ENCODE results near the gene PRKCD. TPM values are rescaled to one million over a fixed set of nuclear protein-coding genes. Genes with fewer than 3 reads are reported as not detected.
A peak's percentile ranks its signal among the peaks of the same experiment; 100 is the strongest.

The PRKCD gene
- total and polyA plus RNA-seq, 9 of the 15 experiments (the other 6 are each of a cell fraction or from before 2014, with no cell fraction given), result 2.5 to 19.5 (median 6.1) TPM

GRCh38 chr3:53132347-53132746 is 28.7 kb upstream of the PRKCD start:
- intact Hi-C loops (cut with micrococcal nuclease), result loop anchor here (5.0 kb wide), 1 partner anchor 65 kb away; no protein-coding TSS in a partner anchor
- DNase-seq (ENCODE audit: extremely low read depth in 1 of 4, low spot score in 3 of 4), result no peak
- Histone ChIP-seq H2AFZ (ENCODE audit: low read depth, low read length) (no peak overlapping the region), H3K27ac (ENCODE audit: extremely low read depth, low read depth, low read length) (no peak overlapping the region), H3K4me1 (replicated peaks in 1 of 2; ENCODE audit: control insufficient read depth in 2 of 2, insufficient read depth in 2 of 2, low read length in 2 of 2) (peaks cover 11 to 16% of the 10 kb centered on the region in 2 experiments; a peak in 3 of 5 replicates), H3K9me1 (ENCODE audit: control insufficient read depth, insufficient read depth, low read length) (no peaks in the 10 kb centered on the region), H3K79me2 (ENCODE audit: control insufficient read depth, insufficient read depth, low read length) (peaks cover 11% of the 10 kb centered on the region; the same call in 2 of the 3 replicates), H4K20me1 (replicated peaks; ENCODE audit: control insufficient read depth, insufficient read depth, low read length) (no peaks in the 10 kb centered on the region), H3K4me3 (no peak overlapping the region), H3K36me3 (ENCODE audit: control insufficient read depth, insufficient read depth, low read length) (no peaks in the 10 kb centered on the region), H3K4me2 (ENCODE audit: insufficient read depth, low read length) (no peak overlapping the region), H3K9me3 (replicated peaks; ENCODE audit: control insufficient read depth, insufficient read depth, low read depth, low read length) (no peaks in the 10 kb centered on the region), H3K27me3 (ENCODE audit: control insufficient read depth in 2 of 2, insufficient read depth in 2 of 2, low read length in 2 of 2) (no peaks in the 10 kb centered on the region), H3K9ac (ENCODE audit: insufficient read depth in 1 of 2, low read depth in 2 of 2, low read length in 2 of 2) (no peak overlapping the region)
- in situ Hi-C loops (cut with MboI), result no loop called here
- WGBS (ENCODE audit: insufficient coverage, low coverage, missing lambda C conversion rate), result 41% methylated on average over 5 of the region's 5 CpGs
- TF ChIP-seq ZNF316 (IDR thresholded peaks at IDR 0.05) (peak; percentile 46), ZNF3 (CRISPR knock-in tag; IDR thresholded peaks at IDR 0.05) (no peak)
- ATAC-seq, result no peak
- ChIA-PET CTCF (ENCODE audit: low intra/inter-chr PET ratio) (no interaction called here), POLR2A (interaction anchor here (0.6 kb wide), 1 partner anchor 748 kb away, joined by 3 read pairs; no protein-coding TSS in a partner anchor)
- FAIRE-seq, result no peak
- no TSS peak for BruUV-seq (replicated peaks)

DNA sequence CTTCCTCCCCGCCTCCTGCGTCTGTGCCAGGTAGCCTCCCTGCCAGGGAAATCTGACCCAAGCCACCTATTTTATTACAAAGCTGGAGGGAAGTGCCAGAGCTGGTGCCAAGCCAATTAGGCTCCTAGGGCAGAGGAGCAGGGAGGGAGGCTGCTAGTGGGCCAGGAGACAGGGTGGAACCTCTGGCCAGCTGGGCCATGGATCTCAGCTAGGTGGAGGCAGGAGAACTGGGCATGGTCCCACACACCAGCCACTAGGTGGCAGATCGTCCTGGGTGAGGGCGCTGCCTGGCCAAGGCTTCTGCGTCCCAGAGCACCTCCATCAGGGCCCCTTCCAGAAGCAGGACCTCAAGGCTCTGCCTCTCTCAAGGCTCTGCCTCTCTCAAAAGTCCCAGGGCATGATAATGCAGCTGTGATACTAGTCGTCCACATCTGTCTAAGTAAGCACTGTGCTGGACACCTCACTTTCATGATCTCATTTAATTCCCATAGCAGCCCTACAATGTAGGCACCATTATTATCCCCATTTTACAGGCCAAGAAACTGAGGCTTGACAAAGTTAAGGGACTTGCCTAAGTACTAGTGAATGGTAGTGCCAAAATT is 26.3 kb upstream of the PRKCD start:
- Histone ChIP-seq H3K36me3 (ENCODE audit: control insufficient read depth, insufficient read depth, low read length) (no peaks in the 10 kb centered on the region), H3K27ac (ENCODE audit: extremely low read depth, low read depth, low read length) (no peak overlapping the region), H3K79me2 (ENCODE audit: control insufficient read depth, insufficient read depth, low read length) (peaks cover 5% of the 10 kb centered on the region; the same call in 2 of the 3 replicates), H3K9me3 (replicated peaks; ENCODE audit: control insufficient read depth, insufficient read depth, low read depth, low read length) (no peaks in the 10 kb centered on the region), H4K20me1 (replicated peaks; ENCODE audit: control insufficient read depth, insufficient read depth, low read length) (no peaks in the 10 kb centered on the region), H2AFZ (ENCODE audit: low read depth, low read length) (no peak overlapping the region), H3K9me1 (ENCODE audit: control insufficient read depth, insufficient read depth, low read length) (no peaks in the 10 kb centered on the region), H3K9ac (ENCODE audit: insufficient read depth in 1 of 2, low read depth in 2 of 2, low read length in 2 of 2) (peak overlapping the region in 1 of 2 experiments; percentile 46; a peak in 1 of 4 replicates), H3K4me2 (ENCODE audit: insufficient read depth, low read length) (no peak overlapping the region), H3K4me3 (no peak overlapping the region), H3K27me3 (ENCODE audit: control insufficient read depth in 2 of 2, insufficient read depth in 2 of 2, low read length in 2 of 2) (no peaks in the 10 kb centered on the region), H3K4me1 (replicated peaks in 1 of 2; ENCODE audit: control insufficient read depth in 2 of 2, insufficient read depth in 2 of 2, low read length in 2 of 2) (peaks cover 7 to 12% of the 10 kb centered on the region in 2 experiments; a peak in 4 of 5 replicates)
- FAIRE-seq (no peak), ATAC-seq (peak; percentile 45), DNase-seq (ENCODE audit: extremely low read depth in 1 of 4, low spot score in 3 of 4) (peak; percentile 41 to 48 (median 44))
- intact Hi-C loops (cut with micrococcal nuclease) (loop anchor here (5.0 kb wide), 1 partner anchor 63 kb away; no protein-coding TSS in a partner anchor), in situ Hi-C loops (cut with MboI) (no loop called here)
- ChIA-PET CTCF (ENCODE audit: low intra/inter-chr PET ratio) (interaction anchor here (0.7 kb wide), 1 partner anchor 20 kb away, joined by 5 read pairs; no protein-coding TSS in a partner anchor), POLR2A (interaction anchor here (1.0 kb wide), 1 partner anchor 99 kb away, joined by 4 read pairs; no protein-coding TSS in a partner anchor)
- BruUV-seq (replicated peaks), result no TSS peak
- 10% methylated on average over 4 of the region's 6 CpGs for WGBS (ENCODE audit: insufficient coverage, low coverage, missing lambda C conversion rate)
- TF ChIP-seq, protein P1, sequence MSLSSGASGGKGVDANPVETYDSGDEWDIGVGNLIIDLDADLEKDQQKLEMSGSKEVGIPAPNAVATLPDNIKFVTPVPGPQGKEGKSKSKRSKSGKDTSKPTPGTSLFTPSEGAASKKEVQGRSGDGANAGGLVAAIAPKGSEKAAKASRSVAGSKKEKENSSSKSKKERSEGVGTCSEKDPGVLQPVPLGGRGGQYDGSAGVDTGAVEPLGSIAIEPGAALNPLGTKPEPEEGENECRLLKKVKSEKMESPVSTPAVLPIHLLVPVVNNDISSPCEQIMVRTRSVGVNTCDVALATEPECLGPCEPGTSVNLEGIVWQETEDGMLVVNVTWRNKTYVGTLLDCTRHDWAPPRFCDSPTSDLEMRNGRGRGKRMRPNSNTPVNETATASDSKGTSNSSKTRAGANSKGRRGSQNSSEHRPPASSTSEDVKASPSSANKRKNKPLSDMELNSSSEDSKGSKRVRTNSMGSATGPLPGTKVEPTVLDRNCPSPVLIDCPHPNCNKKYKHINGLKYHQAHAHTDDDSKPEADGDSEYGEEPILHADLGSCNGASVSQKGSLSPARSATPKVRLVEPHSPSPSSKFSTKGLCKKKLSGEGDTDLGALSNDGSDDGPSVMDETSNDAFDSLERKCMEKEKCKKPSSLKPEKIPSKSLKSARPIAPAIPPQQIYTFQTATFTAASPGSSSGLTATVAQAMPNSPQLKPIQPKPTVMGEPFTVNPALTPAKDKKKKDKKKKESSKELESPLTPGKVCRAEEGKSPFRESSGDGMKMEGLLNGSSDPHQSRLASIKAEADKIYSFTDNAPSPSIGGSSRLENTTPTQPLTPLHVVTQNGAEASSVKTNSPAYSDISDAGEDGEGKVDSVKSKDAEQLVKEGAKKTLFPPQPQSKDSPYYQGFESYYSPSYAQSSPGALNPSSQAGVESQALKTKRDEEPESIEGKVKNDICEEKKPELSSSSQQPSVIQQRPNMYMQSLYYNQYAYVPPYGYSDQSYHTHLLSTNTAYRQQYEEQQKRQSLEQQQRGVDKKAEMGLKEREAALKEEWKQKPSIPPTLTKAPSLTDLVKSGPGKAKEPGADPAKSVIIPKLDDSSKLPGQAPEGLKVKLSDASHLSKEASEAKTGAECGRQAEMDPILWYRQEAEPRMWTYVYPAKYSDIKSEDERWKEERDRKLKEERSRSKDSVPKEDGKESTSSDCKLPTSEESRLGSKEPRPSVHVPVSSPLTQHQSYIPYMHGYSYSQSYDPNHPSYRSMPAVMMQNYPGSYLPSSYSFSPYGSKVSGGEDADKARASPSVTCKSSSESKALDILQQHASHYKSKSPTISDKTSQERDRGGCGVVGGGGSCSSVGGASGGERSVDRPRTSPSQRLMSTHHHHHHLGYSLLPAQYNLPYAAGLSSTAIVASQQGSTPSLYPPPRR (CRISPR knock-in tag; IDR thresholded peaks at IDR 0.05; ENCODE audit: borderline replicate concordance), result no peak
- no peak for TF ChIP-seq HNRNPUL1 (IDR thresholded peaks at IDR 0.05; ENCODE audit: low read length)
- TF ChIP-seq HLTF (IDR thresholded peaks at IDR 0.05), result no peak
- TF ChIP-seq CREM (IDR thresholded peaks at IDR 0.05; ENCODE audit: low read depth), result 0 out of 2 replicates have a peak, but pooled peaks have one; percentile 12
- TF ChIP-seq MED1 (CRISPR knock-in tag; IDR thresholded peaks at IDR 0.05; ENCODE audit: borderline replicate concordance), result no peak
- peak in 1 of 2 experiments; percentile 39; a peak in 1 of 4 replicates for TF ChIP-seq RCOR1 (IDR thresholded peaks at IDR 0.05; ENCODE audit: borderline replicate concordance in 1 of 2, low read depth in 2 of 2, low read length in 2 of 2)
- TF ChIP-seq SMARCA5 (IDR thresholded peaks at IDR 0.05), result 0 out of 2 replicates have a peak, but pooled peaks have one; percentile 47
- TF ChIP-seq SIN3B (IDR thresholded peaks at IDR 0.05; ENCODE audit: low read depth), result no peak
- no peak for TF ChIP-seq KLF10 (CRISPR knock-in tag; IDR thresholded peaks at IDR 0.05)
